EH (cell line): Measurements from ENCODE around the gene KRT75.

Experiments used
- DNase-seq: peaks from one replicate; pipeline ENCODE4 v3.0.0-alpha.2; 2015; ENCODE audit warnings: low read depth

The KRT75 gene

DNA sequence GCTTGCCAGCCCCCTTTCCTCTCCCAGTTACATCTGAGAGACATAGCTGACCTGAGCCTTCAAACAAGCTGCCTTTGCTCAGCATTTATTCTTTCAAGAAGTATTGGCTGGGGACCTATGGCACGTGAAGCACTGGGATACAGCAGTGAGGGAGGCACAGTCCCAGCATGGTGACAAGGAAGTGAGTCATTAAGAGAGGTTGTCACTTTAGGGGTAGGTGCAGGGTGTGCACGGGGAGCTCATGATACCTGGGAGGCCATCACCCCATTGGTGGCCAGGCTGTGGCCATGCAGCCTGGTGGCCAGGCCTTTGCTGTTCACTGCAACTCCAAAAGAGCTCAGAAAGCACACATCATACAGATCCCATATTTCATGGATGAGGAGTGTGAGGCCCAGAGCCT, 5.7 kb upstream of the KRT75 start:
- DNase-seq, result no peak

DNA sequence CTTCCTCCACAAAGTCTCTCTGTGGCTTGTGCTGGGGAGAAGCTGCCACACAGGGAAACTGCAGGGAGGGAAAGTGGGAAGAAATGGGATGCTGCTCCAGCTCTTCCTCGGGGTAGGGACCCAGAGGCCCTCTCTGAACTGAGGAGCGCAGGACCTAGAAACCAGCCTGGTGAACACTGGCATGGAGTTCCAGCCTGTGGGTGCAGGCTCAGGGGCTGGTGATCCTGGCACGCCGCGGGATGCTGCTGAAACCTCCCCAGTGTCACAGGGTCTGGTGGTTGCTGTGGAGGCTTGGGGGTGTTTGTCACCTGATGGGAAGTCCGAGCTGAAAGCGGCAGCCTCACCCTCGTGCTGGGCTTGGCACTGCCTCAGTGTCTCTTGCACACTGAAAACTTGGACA, 5.2 kb upstream of the KRT75 start:
- DNase-seq, result no peak

DNA sequence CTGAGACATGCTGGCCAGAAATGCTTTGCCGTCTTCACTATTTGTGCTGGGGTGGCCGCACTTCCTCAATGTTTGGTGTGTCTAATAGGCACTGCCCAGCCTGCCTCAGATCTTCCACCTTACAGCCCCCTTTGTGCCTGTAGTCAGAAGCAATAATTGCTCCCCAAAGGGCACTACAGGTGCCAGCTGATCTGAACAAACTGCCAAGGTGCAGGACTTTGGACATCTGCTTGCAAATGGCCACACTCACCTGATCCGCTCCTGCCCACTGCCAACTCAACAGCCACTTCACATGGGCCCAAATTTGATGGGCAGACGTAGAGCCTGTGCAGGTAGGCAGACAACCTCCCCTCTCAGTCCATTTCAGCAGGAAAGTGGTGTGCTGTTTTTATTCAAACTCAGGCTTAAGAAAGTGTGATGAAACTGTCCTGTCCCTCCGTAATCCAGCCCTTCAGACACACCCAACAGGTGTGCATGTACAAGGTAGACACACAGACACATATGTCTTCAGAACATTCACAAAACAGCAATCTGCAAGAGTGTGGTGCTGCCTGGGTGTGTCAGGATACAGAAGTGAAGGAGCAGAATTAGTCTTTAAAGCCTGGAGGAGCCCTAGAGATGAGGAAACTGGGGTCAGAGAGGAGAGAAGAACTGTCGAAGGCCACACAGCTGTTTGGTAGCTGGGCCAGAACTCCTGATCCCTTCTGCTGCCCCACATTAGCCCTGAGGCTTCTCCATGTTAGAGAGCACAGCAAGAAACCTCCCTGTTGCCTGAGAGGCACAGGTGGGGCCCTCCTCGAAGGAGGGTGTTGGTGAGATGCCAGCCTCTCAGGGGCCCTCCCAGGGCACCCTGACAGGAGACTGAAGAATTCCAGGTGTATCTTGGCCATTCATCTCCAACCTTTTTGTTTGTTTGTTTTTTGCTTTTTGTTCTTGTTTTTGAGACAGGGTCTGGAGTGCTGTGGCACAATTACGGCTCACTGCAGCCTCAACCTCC, 4.4 kb upstream of the KRT75 start:
- DNase-seq, result no peak

DNA sequence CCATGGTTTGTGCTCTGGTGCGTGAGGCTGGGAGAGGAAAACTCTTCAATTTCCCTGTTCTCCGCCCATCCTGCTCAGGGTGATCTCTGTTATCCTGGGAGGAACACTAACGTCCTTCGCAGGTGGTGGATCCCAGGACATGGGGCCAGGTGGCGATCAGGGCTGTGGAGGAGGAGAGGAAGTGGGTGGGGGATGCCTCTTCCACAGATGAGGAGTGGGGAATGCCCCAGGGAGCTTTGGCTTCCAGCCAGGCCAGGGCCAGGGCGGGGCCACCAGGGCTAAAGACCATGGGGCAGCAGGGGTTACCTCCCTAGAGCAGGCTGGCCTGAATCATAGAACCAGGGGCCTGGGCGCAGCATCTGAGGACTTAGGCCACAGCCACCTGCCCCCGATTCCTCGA, 3.3 kb upstream of the KRT75 start:
- no peak for DNase-seq

DNA sequence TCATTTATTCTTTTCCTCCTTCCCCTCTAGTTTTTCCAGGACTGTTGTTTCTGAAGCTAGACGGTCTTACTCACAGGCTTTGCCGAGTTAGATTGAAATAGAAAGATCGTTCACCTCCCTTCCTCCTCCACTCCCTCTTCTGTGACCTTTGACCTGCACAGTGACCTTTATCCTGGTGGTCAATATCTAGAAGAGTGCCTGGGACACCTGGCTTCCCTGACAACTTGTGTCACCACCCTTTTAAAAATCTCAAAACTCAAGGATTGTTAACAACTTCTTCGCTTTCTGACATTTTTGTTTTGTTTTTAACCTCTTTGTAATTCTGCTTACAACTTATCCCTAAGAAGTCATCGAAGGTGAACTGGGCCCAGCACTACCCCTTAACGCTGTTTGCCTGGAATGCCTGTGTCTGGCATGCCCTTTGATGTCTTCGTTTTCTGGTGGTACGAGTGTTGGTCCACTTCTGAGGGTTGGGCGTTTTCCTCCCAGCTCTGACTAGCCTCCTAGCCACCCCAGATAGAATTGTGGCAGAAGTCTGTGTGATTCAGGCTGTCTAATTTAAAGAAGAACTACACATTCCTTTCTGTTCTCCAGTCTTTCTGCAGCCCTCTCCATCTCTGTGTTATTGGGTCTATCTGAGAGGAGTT, 2.8 kb upstream of the KRT75 start:
- DNase-seq, result no peak

DNA sequence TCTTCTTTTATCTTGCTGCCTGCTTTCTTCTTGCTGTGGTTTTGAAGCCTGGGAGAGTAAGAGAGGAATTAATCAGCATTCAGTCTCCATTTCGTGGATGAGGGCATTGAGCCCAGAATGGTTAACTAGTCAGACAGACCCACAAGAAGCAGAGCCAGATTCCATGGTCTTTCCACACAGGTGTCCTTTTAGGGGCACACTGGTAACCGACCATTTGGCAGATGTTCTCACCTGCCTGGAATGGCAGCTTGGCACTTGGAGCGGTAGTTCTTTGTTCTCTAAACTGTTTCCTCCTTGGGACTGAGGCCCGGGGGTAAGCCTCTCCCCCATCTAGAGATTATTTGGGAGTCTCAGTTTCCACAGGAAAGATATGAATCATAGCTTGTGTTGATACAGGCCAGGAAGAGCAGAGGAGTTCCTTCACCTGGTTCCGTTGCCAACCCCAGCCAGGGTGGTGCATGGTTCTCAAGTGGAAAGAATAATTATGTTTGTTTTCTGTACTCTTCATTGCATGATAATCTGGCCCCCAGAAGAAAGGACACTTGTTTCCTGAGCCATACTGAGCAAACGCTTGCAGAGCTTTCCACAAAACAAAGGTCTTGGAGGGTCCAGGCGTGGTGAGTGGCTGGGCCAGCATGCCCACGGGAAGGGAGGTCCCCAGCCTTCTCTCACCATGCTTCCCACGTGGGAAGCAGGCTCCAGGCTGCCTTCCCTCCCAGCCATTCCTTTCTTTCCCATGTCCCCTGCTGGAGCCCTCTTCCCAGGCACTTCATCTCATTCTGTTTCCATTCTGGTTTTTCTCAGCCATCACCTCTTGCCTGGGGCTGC, 2.0 kb upstream of the KRT75 start:
- DNase-seq, result peak; percentile 42

DNA sequence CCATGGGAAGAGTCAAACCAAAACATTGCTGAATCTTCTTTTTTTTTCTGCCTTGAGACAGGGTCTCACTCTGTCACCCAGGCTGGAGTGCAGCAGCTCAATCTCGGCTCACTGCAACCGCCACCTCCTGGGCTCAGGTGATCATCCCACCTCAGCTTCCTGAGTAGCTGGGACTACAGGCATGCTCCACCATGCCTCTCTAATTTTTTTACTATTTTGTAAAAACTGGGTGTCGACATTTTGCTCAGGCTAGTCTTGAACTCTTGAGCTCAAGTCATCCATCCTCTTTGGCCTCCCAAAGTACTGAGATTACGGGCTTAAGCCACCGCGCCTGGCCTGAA, 1.5 kb upstream of the KRT75 start:
- no peak for DNase-seq

DNA sequence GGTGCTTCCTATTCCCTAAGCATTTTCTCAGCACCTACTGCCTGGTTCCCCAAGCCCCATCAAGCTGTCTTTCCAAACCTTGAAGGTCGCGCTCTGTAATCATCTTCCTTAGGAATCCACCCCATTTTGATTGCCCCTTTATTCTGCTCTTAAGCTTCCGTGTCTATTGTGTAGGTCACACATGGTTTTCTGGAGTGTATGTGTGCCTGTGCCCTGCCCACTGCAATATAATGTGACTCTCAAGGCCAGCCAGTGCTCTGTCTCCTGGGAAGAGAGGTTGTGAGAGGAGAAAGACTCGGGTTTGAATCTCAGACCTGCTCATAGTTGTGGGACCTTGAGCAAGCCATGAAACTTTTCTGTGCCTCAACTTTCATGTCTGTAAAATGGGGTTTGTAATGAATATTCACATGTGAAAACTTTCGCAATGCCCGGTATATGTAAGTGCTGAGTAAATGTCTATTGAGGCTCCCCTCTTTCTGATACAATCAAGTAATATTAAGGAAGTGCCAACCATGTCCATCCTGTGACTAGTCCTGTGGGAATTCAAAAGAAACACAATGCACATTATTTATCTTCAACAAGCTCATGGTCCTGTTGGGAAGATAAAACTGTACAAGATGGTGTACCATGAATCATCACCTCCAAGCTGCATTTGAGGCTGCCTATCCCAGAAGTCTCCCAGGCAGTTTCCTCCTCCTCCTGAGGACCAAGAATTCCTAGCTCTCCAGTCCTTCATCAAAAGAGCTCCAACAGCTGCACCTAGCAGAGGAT, 774 bp upstream of the KRT75 start:
- DNase-seq, result peak; percentile 80

DNA sequence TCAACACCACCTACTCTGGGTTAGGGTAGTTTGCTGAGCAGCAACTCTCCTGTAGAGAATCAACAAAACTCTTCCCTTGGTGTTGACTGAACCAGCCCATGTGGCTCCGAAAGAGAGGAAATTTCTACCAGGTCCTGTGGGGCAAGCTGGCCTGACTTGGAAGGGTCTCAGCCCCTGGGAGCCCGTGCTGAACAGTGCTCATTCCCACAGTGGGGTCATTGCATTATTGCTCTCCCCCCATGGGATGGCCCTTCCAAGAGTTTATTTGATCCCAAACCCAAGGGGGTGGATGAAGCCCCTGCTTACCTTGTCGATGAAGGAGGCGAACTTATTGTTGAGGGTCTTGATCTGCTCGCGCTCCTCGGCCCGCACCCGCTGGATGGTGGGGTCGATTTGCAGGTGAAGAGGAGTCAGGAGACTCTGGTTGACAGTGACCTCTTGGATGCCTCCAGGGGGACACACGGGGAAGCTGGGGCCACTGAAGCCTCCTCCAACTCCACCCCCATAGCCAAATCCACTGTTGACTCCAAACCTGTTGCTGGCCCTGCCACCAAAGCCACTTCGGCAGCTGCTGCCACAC, 580 bp downstream of the KRT75 start:
- no peak for DNase-seq

DNA sequence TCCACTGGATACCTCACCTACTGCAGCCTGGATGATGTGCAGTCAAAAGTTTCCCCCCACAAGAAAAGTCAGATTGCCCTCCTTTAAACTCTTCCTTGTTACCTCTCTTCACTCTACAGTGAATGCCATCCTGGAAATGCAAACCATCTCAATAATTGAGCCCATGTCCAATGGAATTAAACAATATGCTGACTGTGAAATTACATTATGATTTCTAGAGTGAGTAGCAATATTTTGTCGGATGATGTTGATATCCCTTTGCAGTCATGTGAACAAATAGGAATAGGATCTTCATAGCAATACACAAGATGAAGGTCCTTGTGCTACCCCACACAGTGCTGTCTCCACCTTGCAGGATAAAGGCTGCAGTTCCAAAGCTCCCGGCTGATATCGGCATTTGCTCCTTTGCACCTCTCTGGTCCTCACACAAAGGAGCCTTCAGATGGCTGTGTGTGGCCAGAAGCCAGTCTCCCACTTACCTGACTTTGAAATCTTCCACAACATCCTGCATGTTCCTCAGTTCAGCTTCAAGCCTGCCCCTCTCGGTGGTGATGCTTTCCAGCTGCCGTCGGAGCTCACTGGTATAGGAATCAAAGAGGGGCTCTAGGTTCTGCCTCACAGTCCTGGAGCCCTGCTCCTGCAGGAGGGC, 1.5 kb downstream of the KRT75 start:
- no peak for DNase-seq

DNA sequence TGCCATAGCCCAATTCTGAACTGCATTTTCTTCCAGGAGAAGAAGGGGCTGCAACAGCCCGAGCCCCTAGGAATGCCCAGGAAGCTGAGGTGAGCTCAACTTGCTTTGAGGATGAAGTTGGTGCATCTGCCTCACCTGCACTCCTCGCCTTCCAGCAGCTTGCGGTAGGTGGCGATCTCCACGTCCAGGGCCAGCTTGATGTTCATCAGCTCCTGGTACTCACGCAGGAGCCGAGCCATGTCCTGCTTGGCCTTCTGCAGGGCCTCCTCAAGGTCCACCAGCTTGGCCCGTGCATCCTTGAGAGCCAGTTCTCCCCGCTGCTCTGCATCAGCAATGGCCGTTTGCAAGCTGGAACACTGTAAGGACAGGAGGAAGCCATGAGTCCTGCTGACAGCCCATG, 6.0 kb downstream of the KRT75 start:
- DNase-seq, result no peak

DNA sequence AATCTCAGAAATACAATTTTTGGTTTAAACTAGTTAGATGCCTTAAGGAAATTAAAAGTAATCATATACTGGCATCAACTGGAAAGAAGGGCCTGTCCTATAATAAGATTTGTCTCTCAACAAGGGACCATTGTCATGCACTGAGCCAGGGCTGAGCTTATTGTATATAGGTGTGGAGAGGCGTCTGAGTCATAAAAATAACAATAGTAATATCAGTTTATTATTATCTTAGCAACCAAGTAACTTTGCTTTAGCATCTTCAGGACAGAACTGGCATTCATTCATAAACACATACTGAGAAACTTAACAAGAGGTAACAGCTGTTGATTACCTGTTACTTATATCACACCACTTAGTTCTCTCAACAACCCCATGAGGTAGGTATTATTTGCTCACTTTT, 7.1 kb downstream of the KRT75 start:
- no peak for DNase-seq

DNA sequence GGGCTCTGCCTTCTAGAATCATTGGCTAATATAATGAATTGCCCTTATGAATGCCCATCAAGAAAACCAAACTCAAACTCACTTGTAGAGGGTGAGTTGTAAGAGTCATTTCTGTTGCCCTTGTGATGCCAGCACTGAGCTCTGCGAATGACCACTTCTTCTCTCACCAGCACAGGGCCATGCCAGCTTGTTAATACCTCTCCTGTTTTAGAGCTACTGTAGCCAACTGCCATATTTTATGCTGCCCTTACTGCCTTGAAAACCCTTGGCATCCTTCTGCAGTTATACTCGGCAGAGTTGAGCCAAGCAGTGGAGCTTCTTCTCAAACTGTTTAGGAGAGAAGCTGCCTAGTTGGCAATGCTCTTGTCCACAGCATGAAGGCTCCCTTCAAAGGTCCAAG, 8.1 kb downstream of the KRT75 start:
- no peak for DNase-seq

DNA sequence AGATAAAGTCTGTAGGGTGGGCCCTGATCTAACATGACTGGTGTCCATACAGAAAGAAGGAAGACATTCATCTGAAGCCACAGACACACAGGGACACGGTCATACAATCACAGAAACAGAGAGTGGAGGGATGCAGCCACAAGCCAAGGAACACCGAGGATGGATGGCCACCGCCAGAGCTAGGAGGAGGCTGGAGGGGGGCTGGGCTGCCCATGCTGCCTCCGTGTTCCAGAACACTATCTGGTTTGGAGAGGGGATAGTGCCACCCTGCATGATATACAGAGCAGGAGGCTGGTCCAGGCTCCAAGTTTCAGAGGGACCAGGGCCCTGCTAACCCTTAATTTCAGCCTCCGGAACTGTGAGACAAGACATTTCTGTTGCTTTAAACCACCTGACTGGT, 8.7 kb downstream of the KRT75 start:
- DNase-seq, result no peak

DNA sequence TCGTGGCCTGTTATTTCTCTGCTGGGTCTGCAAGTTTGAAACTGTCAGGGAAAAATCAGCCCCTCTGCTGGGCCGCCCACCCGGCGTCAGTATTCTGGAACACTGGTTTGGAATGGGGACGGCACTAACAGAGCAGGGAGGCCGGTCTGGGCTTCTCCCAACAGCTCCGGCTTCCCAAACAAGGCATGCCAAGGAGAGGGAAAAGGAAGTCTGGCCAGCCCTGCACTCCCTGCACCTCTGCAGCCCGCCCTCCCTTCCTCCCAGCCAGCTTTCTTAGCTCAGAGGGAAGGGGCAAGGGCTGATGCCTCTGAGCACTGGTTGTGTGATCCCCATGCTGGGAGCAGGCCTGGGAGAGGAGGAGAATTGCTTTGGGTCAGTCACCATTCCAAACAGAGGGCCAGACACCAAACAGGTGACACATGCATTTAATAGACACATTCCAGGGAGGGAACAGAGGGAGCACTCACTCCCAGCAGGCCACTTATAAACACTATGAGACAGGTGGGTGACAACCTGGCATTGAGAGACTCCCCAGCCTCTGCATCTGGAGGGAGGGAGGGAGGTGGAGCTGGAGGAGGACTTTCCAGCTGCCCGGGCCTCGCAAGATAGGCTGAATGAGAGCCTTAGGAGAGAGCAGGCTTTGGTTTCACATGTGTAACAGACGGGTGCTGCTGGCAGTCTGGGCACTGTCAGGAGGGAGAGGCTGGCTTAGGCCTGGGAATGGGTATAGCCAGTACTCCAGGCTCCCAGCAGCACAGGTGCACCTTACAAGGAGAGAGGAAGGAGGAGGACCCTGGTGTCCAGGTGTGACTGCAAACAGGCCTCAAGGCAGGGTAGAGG, 10.3 kb downstream of the KRT75 start:
- no peak for DNase-seq

DNA sequence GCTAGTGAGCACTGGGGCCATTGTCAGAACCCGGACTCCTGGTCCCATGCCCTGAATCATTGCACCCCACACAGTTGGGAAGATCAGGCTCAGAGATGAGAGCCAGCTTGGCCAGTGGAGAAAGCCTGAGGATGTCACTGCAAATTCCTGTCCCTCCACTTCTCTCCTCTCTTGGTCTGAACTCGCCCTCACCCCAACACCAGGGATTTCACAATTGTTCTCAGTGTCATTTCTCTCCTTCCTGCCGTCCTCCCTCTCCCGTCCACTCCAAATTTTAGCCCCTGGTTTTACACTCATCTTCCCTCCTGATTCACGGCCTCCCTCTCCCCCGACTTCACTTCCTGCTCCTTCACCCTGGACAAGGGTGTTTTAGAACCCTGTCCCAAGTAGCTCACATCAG, 11.1 kb downstream of the KRT75 start:
- DNase-seq, result peak; percentile 12

DNA sequence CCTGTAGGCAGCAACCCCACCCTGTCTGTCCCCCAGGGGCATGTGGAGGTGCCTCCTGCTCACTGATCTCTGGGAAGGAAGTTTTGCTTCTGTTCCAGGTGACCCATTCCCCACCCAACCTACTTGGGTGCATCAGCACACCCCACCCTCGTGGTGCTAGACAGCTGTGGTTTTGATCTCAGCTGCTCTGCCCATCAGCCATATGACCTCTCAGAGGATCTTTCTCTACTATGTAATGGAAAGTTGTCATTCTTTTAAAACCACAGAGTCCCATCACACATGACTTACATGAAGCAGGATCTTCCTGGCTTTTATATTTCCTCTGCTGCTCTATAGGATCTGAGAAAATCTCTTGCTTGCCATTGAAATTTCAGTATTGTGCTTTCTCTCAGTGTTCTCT, 14.5 kb downstream of the KRT75 start:
- DNase-seq, result peak; percentile 75

DNA sequence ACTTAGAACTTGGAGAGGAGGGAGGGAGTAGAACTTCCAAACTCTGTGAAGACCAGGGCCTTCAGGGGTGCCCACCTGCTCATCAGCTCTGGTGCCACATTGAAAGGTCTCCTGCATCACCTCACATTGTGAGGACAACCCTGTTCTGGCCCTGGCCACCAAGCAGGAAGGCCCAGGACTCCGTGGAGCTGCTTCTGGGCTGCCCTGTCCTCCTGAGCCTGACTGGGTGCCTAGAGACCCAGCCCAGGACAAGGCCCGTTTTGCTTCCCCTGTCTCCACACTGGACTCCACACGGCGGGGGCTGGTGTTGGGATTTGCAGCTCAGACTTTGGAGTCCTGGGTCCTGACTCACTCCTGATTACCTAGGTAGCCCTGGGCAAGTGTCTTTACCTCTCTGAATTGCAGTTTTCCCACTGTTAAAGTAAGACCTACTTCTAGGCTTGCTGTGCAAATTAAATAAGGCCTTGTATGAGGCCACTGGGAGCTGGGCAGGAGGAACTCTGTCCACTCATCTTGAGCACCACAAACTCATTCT, 15.5 kb downstream of the KRT75 start:
- DNase-seq, result no peak

DNA sequence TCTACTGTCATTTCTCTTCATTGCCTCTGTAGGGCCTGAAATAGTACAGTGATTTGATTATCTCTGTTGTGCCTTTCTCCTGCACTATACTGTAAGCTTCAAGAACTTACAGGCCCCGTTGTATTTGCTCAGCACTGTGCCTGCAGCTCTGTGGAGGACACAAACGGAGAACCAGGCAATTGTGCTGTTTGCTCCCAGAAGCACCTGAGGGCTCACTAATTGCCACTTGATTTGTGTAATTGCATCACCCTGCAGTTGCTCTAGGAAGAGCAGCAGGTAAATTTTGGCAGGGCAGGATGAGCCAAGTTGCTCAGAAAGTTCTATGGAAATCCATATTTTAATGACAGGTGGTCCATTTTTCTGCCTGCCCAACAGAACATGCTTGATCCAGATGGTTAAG, 16.4 kb downstream of the KRT75 start:
- no peak for DNase-seq

DNA sequence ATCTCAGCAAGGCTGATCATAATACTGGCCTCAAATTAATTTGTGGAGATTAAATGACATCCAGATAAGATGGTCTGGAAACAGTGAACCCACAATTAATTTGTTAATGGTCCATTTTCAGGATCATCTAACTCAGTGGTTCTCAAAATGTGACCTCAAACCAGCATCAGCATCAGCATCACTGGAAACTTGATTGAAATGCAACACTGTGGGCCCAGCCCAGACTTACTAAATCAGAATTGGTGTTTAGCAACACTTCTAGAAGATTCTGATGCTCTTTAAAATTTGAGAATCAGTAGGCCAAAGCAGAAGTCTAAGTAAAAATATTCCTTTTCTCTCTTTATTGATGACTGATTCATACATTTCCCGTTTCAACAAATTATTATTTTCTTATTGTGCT, 17.4 kb downstream of the KRT75 start:
- DNase-seq, result no peak
